RCC 7860 (cell line): ENCODE data around the gene KIF1B.
"Not testable (repeated sequence)": the region's sequence is repeated elsewhere in the genome, so short reads cannot be mapped to it uniquely, and the experiment has no call there.

ENCODE experiments used
- DNase-seq: peaks from one replicate; pipeline ENCODE4 v3.0.0-alpha.2; 2015; ENCODE audit warnings: low spot score
- FAIRE-seq: peaks from 2 replicates; lab custom pipeline; 2012; peaks lifted over from hg19 to GRCh38; lab: Jason Lieb, UNC

Gene KIF1B

GRCh38 chr1:10379676-10380075 is 169.3 kb downstream of the KIF1B start:
- FAIRE-seq, result no peak

GRCh38 chr1:10380594-10381275 is 170.4 kb downstream of the KIF1B start:
- DNase-seq, result peak; percentile 61
- peak; percentile 20 for FAIRE-seq

More at GRCh38 chr1:10379676-10380075, 169.3 kb downstream of the KIF1B start:
- DNase-seq, result no peak

- FAIRE-seq (no peak), DNase-seq (no peak)
These were observed 173.3 kb downstream of the KIF1B start for GRCh38 chr1:10383630-10384029.

- DNase-seq (no peak), FAIRE-seq (no peak)
These were observed 173.8 kb downstream of the KIF1B start for GRCh38 chr1:10384219-10384618.

GRCh38 chr1:10386761-10387676 is 176.6 kb downstream of the KIF1B start:
- FAIRE-seq (no peak), DNase-seq (no peak)

GRCh38 chr1:10387677-10388386 is 177.5 kb downstream of the KIF1B start:
- FAIRE-seq, result peak; percentile 16
- DNase-seq, result peak; percentile 47

GRCh38 chr1:10388387-10388715 is 178.0 kb downstream of the KIF1B start:
- no peak for DNase-seq
- FAIRE-seq, result no peak

- DNase-seq (no peak), FAIRE-seq (no peak)
These were observed 179.1 kb downstream of the KIF1B start for GRCh38 chr1:10389271-10389973.

GRCh38 chr1:10396870-10397269 is 186.5 kb downstream of the KIF1B start:
- DNase-seq (no peak), FAIRE-seq (no peak)

- FAIRE-seq (no peak), DNase-seq (no peak)
These were observed 187.9 kb downstream of the KIF1B start for GRCh38 chr1:10398278-10398733.

- FAIRE-seq (peak; percentile 66), DNase-seq (peak; percentile 94)
These were observed 188.5 kb downstream of the KIF1B start, which contains the start of gene PGD for GRCh38 chr1:10398734-10399443. PGD (plus strand) TSS chr1:10399064; CDS start chr1:10399118, 54 bp downstream.

- DNase-seq (peak; percentile 15), FAIRE-seq (no peak)
These were observed 189.1 kb downstream of the KIF1B start for GRCh38 chr1:10399444-10399941.

GRCh38 chr1:10400013-10400412 is 189.6 kb downstream of the KIF1B start:
- no peak for FAIRE-seq
- DNase-seq, result no peak

GRCh38 chr1:10401281-10401680 is 190.9 kb downstream of the KIF1B start:
- no peak for FAIRE-seq
- no peak for DNase-seq

- no peak for FAIRE-seq
These were observed 192.4 kb downstream of the KIF1B start for GRCh38 chr1:10402729-10403274.

GRCh38 chr1:10407201-10407600 is 196.8 kb downstream of the KIF1B start:
- FAIRE-seq, result no peak
- no peak for DNase-seq

More at GRCh38 chr1:10402729-10403274, 192.4 kb downstream of the KIF1B start:
- DNase-seq, result peak; percentile 29

- peak; percentile 40 for FAIRE-seq
- peak; percentile 38 for DNase-seq
These were observed 205.0 kb downstream of the KIF1B start for GRCh38 chr1:10415211-10415930.

GRCh38 chr1:10415967-10416366 is 205.6 kb downstream of the KIF1B start:
- DNase-seq, FAIRE-seq: not testable (repeated sequence)

GRCh38 chr1:10418741-10419140 is 208.4 kb downstream of the KIF1B start:
- FAIRE-seq, result not testable (repeated sequence)

More at GRCh38 chr1:10418741-10419140, 208.4 kb downstream of the KIF1B start:
- not testable (repeated sequence) for DNase-seq
